ENCODE results near the gene PPP2R5A. TPM values are rescaled to one million over a fixed set of nuclear protein-coding genes. Genes with fewer than 3 reads are reported as not detected.

PPP2R5A gene
- total RNA-seq: 26.4 and 29.5 TPM in 2 replicates

DNA sequence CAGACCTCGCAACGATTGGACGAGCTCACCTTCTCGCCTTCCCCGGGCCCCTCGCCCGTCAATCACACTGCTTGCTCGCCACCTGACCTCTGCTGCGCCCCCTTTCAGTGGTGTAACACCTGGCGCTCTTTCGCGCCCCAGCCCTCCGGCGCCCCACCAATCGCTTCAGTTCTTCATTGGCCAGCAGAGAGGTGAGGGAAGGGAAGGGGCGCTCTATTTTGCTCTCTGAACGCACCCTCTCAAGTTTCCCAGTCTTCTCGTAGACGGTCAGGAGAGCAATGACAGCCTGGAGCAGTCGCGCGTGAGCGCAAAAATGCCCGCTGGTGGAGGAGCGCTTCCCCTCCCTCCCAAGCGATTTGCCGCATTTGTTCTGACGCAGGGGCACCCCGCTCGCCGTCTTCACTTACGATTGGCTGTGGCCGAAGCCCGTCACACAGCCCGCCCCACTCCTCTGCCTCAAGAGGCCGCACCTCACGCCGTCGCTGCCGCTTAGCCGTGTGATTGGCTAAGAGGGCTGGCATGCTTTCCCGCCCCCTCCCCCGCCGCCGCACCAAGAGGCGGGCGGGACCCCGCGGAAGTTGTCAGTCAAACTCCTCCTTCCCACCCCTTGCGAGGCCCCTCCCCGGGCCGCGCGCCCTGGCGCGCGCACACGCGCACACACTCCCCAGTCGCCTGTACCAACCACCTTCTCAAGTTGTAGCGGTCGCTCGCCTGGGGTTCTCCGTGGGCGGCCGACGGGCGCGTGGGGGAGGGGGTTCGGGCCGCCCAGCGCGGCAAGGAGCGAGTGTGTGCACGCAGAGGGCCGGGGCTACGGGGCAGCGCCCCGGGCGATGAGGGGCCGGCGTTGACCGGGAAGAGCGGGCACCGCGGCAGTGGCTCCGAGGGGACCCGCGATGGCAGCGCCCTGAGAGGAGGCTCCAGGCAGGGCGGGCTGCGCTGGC is at the start of gene PPP2R5A:
TSS of gene PPP2R5A (plus strand) at position 667 of the 941 bp plus-strand sequence. CDS start 701 bp downstream, outside the sequence.

Small RNA genes lying within 50 kb of the gene (small RNA-seq; reads per million reads assigned to genes)
- gene SNORA16B: not detected

Other genes with a start within 250 kb of the PPP2R5A start
- gene INTS7, start 249.9 kb upstream of the PPP2R5A start, total RNA-seq: 21.8 and 22.8 TPM in 2 replicates
- 3.9 and 8.6 TPM in 2 replicates for gene DTL, start 249.7 kb upstream of the PPP2R5A start, total RNA-seq
- gene PACC1, start 129.5 kb downstream of the PPP2R5A start, total RNA-seq: 3.9 and 5.2 TPM in 2 replicates
- 33.2 and 35.8 TPM in 2 replicates for gene NENF, start 147.5 kb downstream of the PPP2R5A start, total RNA-seq

All from articular chondrocyte of knee joint (primary cell).